HepG2 (cell line): ENCODE data around the gene THRA.

Experiments
- DPF2 ChIP-seq: sonication (generic); formaldehyde crosslinking; IDR thresholded peaks from 2 replicates; pipeline ENCODE4 v1.4.0; 2020; ENCODE audit warnings: mild to moderate bottlenecking, low read depth, missing genetic modification reagents, borderline replicate concordance
- MAFG ChIP-seq: sonication (generic); formaldehyde crosslinking; IDR thresholded peaks from 2 replicates; pipeline ENCODE4 v1.5.1; 2020; ENCODE audit warnings: mild to moderate bottlenecking, missing genetic modification reagents
- POLR2A ChIP-seq, 2 experiments: IDR thresholded peaks; 2 replicates each; pipeline ENCODE4 v1.6.1; 2011; ENCODE audit warnings: low read depth in 2 of 2, low read length in 2 of 2, mild to moderate bottlenecking in 1 of 2, moderate library complexity in 1 of 2; ENCODE audit not compliant: insufficient read depth in 1 of 2
- TF ChIP-seq, protein P1 (sequence below): IDR thresholded peaks from 2 replicates; pipeline ENCODE4 v1.4.0; 2020; ENCODE audit warnings: mild to moderate bottlenecking, missing genetic modification reagents

DNA sequence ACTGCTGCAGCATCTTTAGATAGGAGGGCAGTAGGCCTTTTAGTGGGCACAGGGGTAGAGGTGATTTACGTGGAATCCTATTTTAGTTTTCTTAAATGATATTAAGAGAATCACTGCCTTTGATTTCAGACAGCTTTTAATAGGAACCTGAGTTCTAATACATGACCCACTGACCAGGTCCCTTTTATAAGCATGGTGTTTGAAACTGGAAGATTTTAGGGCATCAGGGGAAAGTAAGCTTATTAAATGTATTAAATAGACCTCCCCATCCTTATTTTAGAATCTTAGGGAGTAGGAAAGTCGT is 61.0 kb downstream of the THRA start:
- no peak for TF ChIP-seq MAFG (CRISPR knock-in tag)
- TF ChIP-seq DPF2 (CRISPR knock-in tag), result no peak
- TF ChIP-seq POLR2A (IDR thresholded peaks at IDR 0.05; ENCODE audit: insufficient read depth in 1 of 2, low read depth in 2 of 2, low read length in 2 of 2), result no peak
- TF ChIP-seq, protein P1, sequence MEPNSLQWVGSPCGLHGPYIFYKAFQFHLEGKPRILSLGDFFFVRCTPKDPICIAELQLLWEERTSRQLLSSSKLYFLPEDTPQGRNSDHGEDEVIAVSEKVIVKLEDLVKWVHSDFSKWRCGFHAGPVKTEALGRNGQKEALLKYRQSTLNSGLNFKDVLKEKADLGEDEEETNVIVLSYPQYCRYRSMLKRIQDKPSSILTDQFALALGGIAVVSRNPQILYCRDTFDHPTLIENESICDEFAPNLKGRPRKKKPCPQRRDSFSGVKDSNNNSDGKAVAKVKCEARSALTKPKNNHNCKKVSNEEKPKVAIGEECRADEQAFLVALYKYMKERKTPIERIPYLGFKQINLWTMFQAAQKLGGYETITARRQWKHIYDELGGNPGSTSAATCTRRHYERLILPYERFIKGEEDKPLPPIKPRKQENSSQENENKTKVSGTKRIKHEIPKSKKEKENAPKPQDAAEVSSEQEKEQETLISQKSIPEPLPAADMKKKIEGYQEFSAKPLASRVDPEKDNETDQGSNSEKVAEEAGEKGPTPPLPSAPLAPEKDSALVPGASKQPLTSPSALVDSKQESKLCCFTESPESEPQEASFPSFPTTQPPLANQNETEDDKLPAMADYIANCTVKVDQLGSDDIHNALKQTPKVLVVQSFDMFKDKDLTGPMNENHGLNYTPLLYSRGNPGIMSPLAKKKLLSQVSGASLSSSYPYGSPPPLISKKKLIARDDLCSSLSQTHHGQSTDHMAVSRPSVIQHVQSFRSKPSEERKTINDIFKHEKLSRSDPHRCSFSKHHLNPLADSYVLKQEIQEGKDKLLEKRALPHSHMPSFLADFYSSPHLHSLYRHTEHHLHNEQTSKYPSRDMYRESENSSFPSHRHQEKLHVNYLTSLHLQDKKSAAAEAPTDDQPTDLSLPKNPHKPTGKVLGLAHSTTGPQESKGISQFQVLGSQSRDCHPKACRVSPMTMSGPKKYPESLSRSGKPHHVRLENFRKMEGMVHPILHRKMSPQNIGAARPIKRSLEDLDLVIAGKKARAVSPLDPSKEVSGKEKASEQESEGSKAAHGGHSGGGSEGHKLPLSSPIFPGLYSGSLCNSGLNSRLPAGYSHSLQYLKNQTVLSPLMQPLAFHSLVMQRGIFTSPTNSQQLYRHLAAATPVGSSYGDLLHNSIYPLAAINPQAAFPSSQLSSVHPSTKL (CRISPR knock-in tag), result no peak
